Peyer's patch (tissue), 4 donors: ENCODE measurements around the gene FGFR1OP2. TPM values are rescaled to one million over a fixed set of nuclear protein-coding genes. Genes with fewer than 3 reads are reported as not detected.

Source experiments
- DNase-seq, 3 donors: peaks; one replicate each; pipeline ENCODE4 v3.0.0-alpha.2; 2017 to 2019
- H3K27ac ChIP-seq, 4 donors: fragments of 200-600 bp; sonication (generic); one replicate each; pipeline ENCODE4 v1.5.1; 2016 to 2019
- H3K27me3 ChIP-seq, 2 donors: fragments of 200-600 bp; sonication (generic); one replicate each; pipeline ENCODE4 v1.5.1; 2019
- H3K36me3 ChIP-seq, 3 donors: fragments of 200-600 bp; sonication (generic); one replicate each; pipeline ENCODE4 v1.5.1; 2016 to 2019
- H3K4me1 ChIP-seq, 4 donors: fragments of 200-600 bp; sonication (generic); one replicate each; pipeline ENCODE4 v1.5.1; 2016 to 2019
- H3K4me3 ChIP-seq, 4 donors: fragments of 200-600 bp; sonication (generic); 1 replicate in 3 of 4; 2 replicates in 1 of 4; pipeline ENCODE4 v1.5.1; 2016 to 2019; ENCODE audit warnings: mild to moderate bottlenecking in 1 of 4
- H3K9me3 ChIP-seq, 4 donors: fragments of 200-600 bp; sonication (generic); one replicate each; pipeline ENCODE4 v1.5.1; 2016 to 2019; ENCODE audit warnings: mild to moderate bottlenecking in 1 of 4
- CTCF ChIP-seq, 6 experiments: fragments of 450-650 bp in 4 of 6; fragments of 200-600 bp in 2 of 6; sonication (generic) in 1 of 6; IDR thresholded peaks; one replicate each; pipeline ENCODE4 v1.5.1; 2017 to 2019; ENCODE audit warnings: antibody characterized with exemption in 6 of 6, mild to moderate bottlenecking in 3 of 6, moderate library complexity in 1 of 6
- POLR2A ChIP-seq, 2 donors: fragments of 450-650 bp; IDR thresholded peaks; one replicate each; pipeline ENCODE4 v1.5.1; 2017; ENCODE audit warnings: antibody characterized with exemption in 2 of 2, mild to moderate bottlenecking in 2 of 2, moderate library complexity in 2 of 2
- total RNA-seq, 4 donors: library from RNA; depleted of rRNA; stranded (reverse); fragments of >200 nt; gene quantifications; one replicate each; pipeline ENCODE4 v1.1.0, GENCODE V29; 2016

The FGFR1OP2 gene
- total RNA-seq, 4 donors from 2014 or later, result 49.5 to 94.9 (median 65.4) TPM

- Histone ChIP-seq H3K27ac (peak overlapping the region; percentile 88 to 97 (median 94)), H3K4me1 (peaks cover 0 to 26% (median 6%) of the 10 kb centered on the region in 4 donors)
- no peak for DNase-seq
Measured at GRCh38 chr12:27015730-27016076, 77.4 kb downstream of the FGFR1OP2 start.

More at GRCh38 chr12:27015730-27016076, 77.4 kb downstream of the FGFR1OP2 start:
- no peaks in the 10 kb centered on the region for H3K27me3 ChIP-seq
- TF ChIP-seq POLR2A (IDR thresholded peaks at IDR 0.05) (no peak), CTCF (IDR thresholded peaks at IDR 0.05) (peak in 5 of 6 experiments; percentile 30 to 48 (median 39))
- no peak overlapping the region for H3K4me3 ChIP-seq
- H3K9me3 ChIP-seq, result no peaks in the 10 kb centered on the region
- H3K36me3 ChIP-seq, result no peaks in the 10 kb centered on the region

Other genes with a start within 250 kb of the FGFR1OP2 start
- gene ITPR2, start 105.3 kb upstream of the FGFR1OP2 start, total RNA-seq, result 10 to 100 TPM; 32.6 to 87.5 (median 51.9) TPM
- 10 to 100 TPM in 2 of 4 donors, 1 to 10 TPM in 2; 4.3 to 22.3 (median 11.9) TPM for gene INTS13, start 489 bp upstream of the FGFR1OP2 start, total RNA-seq
- gene TM7SF3, start 75.9 kb downstream of the FGFR1OP2 start, total RNA-seq, result 10 to 100 TPM; 33.8 to 58.9 (median 49.7) TPM
- gene MED21, start 84.1 kb downstream of the FGFR1OP2 start, total RNA-seq, result 10 to 100 TPM; 21.9 to 49.5 (median 24.6) TPM
- not detected for gene C12orf71, start 144.1 kb downstream of the FGFR1OP2 start, total RNA-seq